GM19328 (cell line): Measurements from ENCODE around the gene PLAGL1.

ENCODE experiments used
- ATAC-seq: cut with Tn5 transposase; IDR thresholded peaks from one replicate; pipeline ENCODE4 v1.9.1; 2021; ENCODE audit warnings: mild to moderate bottlenecking, moderate library complexity; ENCODE audit not compliant: unreplicated experiment

PLAGL1 gene

DNA sequence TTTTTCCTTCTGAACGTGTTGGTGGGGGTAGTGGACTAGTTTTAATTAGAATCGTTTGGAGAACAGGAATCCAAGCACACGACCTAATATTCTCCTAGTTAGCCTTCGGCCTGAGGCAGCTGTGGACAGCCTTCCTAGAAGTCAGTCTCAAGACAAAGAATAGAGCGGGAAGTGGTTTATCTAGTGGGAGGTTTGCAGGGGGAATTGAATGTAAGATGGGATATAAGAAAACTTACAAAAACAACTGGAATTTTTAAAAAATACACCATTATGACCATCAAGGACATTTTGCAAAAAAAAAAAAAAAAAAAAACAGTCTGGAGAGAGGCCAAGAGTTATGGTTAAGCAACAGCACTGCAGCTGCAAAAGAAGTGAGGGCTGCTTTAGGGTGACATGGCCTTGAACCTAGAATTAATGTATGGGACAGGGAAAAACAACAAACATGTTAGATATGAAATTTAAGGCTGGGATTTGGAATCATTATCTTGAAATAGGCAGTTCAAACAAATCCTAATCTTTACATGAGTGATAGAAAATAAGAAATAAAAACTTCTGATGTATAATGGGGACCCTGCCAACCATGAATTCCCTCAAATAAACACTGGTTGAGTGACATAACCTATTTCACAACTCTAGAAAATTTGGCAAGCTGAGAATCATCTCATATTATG is 40.2 kb downstream of the PLAGL1 start:
- ATAC-seq, result no peak

- no peak for ATAC-seq
These were observed 41.7 kb downstream of the PLAGL1 start for GRCh38 chr6:143966312-143966711.

GRCh38 chr6:143965503-143966171 is 42.4 kb downstream of the PLAGL1 start:
- no peak for ATAC-seq

DNA sequence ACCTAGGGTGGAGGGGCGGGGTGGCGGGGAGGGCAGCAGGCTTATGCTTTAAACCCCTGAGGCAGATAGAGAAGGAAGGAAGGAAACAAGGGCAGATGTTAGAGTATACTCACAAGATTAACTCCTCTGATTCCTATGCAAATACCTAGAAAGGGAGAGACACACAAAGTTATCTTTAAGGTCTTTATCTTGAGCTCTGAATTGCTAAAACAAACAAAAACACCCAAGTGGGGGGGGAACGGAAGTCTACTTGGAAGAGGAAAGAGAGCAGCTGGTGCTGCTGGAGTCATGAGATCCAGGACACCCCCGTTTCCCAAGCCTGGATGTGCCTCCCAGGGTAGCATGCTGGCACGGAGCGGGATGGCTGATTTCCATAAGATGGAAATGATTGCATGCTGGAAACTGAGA is 43.4 kb downstream of the PLAGL1 start:
- no peak for ATAC-seq

- ATAC-seq, result no peak
These were observed 44.7 kb downstream of the PLAGL1 start for GRCh38 chr6:143963158-143963919.

DNA sequence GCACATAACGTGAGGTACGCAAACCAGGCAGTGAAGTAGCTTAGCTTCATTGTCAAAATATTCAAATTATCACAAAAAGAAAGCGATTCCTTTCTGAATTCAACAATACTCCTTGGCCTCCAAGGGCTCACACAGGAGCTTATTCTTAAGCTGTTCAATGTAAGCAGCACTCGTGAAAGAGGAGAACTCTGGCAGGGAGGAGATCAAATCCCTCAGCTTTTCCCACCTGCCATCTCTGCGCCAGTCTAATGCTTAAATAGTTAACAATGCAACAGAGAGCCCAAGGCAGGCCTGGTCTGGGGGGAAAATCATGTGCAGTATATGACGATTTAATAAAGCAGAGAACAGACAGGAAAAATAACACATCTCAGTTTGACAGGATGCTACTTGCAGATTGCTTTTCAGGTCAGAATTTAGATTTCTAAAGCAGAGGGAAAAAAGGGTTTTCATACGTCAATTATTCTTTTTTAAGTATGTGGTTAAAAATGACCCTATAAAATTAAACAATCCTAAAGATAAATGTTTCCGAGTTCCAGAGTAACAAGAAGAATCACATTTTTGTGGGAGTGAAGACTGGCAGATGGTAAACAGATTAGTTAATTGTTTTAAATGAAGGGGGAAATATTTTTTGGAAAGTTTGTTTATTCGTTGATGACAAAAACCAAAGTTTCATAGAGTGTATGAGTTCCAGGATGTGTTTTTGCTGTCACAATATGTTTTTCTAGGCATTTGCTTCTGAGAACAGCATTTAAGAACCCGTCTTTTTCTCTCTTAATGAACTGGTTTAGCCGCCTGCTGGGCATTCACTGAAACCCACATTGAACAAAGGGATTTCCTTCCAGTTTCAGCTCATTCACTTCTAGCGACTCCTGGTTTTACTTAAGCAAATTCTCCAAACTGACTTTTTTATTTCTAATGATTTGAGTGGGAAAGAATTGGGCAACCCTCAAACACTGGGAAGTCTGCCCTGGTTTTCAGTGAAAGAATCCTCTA is 45.9 kb downstream of the PLAGL1 start:
- ATAC-seq, result no peak

DNA sequence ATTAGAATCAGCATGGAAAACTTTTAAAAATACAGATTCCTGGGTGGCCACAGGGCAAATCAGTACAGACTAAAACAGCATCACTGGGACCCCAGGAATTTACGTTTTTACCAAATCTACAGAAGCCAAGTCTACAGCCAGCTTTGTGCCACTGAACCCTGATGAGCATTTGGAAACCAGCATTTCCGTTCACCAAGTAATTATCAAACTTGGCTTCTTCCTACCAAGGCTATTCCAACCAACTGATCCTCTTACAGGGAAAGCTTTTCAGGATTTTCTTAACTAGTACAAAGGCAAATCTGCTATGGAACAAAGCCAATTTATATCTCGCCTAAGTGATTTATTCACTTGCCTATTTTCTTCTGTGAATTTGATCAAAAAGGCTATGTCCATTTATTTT is 47.0 kb downstream of the PLAGL1 start:
- ATAC-seq, result no peak

DNA sequence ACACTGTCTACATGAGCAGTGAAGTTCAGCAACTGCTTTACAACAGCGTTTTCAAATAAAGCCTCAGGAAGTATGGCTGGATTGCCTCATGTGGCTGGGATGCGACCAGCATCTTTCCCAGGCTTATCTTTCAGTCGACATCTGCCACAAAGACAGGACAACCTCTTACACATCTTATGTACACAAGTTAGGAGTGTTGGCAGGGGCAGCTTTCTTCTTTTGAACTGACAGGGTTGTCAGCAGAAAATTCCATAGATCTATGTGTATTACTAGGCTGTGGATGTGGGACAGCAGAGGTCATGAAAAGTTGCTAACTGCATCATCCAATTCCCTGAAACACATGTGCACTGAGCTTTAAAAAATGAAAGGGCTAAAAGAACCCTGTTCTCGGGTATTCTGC is 48.1 kb downstream of the PLAGL1 start:
- no peak for ATAC-seq

DNA sequence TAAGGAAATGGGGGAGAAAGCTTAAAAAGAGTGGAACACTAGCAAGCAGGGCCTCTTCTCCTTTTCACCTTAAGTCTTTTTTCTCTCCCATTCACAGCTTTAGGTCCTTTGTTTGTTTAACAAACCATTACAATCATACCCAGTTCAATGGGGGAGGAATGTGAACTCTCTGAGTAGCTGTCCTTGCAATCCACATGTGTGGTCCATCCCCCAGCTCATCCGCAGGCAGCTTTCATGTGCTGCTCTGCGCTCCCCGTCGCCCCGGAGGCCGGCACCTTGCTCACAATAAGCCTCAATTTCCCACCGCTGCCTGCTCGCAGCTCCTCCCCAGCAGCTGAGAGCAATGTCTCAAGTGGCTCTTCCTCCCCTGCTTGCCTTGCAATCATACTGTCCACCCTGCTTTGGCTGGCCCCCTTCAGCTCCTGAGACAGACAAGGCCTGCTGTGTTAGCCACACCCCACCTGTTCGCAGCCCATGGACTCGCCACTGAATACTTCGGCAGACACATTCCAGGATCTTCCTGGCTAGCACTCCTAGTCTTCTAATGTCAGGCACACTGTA is 49.1 kb downstream of the PLAGL1 start:
- no peak for ATAC-seq

DNA sequence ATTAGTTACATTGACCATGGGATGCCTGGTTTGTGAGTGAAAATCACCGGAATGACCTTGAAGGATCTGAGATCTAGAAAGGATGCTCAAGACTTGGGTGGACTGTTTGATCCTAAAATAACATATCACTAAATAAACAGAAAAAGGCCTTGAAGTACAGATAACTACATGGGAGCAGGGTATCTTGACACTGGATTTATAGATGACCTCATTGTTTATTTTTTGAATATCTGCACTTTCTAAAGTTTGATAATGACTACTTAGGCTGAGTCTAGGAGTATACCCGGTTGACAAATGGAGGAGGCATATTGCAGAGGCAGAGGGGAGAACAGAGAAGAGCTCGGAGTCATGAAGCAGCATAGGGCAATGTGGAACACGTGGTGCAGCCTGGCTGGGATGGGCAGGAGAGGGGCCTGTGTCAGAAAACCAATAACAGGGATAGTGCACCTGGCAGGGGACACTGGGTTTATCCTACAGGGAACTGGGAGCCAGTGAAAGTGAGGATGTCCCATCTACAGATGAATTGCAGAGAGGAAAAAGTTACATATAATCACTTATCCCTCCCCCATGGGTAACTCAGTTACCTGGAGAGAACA is 50.3 kb downstream of the PLAGL1 start:
- no peak for ATAC-seq

GRCh38 chr6:143955971-143956370 is 52.1 kb downstream of the PLAGL1 start:
- no peak for ATAC-seq

GRCh38 chr6:143953922-143954321 is 54.1 kb downstream of the PLAGL1 start:
- ATAC-seq, result no peak

GRCh38 chr6:143952947-143953701 is 54.9 kb downstream of the PLAGL1 start:
- ATAC-seq, result no peak

- ATAC-seq, result no peak
These were observed 55.8 kb downstream of the PLAGL1 start for GRCh38 chr6:143952060-143952778.

DNA sequence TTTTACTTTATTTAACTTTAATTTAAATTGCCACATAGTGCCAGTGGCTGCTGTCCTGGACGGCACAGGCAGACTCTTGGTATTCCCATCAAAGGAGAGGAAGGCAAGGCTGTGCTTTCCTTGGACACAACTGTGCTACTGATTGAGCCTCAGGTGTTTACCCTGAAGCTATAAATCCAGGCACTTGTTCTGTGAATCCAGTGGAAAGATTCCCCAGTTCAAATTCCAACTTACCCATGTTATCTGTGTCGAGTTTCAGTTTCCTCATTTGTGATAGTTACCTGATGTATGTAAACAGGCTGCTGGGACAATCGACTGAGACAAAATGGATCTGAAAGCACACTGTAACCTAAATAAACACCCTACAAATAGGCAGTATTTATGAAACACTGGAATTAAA is 57.2 kb downstream of the PLAGL1 start:
- no peak for ATAC-seq

DNA sequence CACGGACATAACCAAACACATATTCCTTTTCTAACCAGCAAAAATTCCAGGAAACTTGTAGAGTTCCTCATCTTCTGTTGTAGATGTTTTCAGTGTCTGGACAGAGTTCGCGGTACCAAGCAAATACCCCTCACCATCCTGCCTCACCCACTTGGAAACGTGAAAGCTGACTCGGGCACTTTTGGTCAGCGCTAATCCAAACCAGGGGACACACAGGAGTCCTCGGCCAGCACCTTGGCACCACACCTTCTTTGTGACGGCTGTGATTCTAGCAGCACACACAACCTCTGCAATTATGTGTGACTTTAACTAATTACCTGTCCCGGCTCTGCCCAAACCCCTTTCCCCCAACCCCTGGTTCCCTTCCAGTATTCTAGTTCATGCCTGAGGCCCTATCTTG is 58.1 kb downstream of the PLAGL1 start:
- ATAC-seq, result no peak

DNA sequence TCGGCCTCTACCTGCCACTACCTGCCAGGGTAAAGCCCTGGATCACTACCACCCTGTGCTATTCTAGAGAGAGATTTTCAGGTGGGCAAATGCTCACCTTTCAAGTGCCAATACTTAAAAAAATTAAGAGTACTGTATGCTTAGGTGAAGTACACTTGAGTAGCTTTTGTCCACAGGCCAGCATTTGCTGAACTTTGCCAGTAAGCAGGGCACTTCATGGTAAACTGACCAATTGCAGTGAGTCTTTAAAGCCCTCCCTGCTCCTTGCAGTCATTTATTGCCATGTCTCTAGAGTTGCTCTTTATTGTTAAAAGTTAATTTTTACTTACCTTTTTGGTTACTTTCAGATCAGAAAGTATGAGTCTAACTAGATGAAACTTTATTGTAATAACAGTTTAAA is 58.5 kb downstream of the PLAGL1 start:
- ATAC-seq, result no peak

DNA sequence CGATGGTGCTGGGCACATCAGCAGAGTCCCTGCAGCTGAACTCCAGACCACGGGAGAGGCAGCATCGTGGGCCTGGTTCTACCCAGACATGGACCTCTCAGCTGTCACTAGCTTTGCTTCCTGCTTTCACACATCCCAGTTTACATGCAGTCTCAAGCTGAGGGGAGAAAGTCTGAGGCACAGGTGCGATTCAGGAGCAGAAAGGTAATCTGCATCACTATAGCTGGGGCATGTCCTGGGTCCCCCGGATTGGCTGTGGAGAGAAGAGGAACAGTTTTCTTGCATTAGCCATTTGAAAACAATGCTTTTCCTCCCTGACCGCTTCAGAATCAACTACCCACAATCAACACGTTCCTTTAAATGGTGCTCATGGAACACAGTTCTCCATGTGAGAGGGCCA is 59.9 kb downstream of the PLAGL1 start:
- ATAC-seq, result no peak
